H1 (cell line): ENCODE data around the gene DDX11. TPM values are rescaled to one million over a fixed set of nuclear protein-coding genes. Genes with fewer than 3 reads are reported as not detected.
"Not testable (repeated sequence)": the region's sequence is repeated elsewhere in the genome, so short reads cannot be mapped to it uniquely, and the experiment has no call there.

Experiments
- CTCF ChIA-PET: fragments of 300-600 bp; sonication (Branson Sonifier 250); formaldehyde crosslinking; loops from one replicate; lab custom pipeline; 2021; ENCODE audit not compliant: partially characterized antibody; lab: Charles Lee
- POLR2A ChIA-PET: fragments of 300-600 bp; sonication (Branson Sonifier 250); formaldehyde crosslinking; loops from one replicate; lab custom pipeline; 2021; ENCODE audit warnings: inconsistent platforms; ENCODE audit not compliant: partially characterized antibody; lab: Charles Lee
- DNase-seq, 2 experiments: peaks; one replicate each; pipeline versions ENCODE4 v3.0.0 to v3.0.0-alpha.2; 2010 to 2022; ENCODE audit warnings: low spot score in 2 of 2, low read depth in 1 of 2, mixed read lengths in 1 of 2
- FAIRE-seq: peaks from 2 replicates; lab custom pipeline; 2011; peaks lifted over from hg19 to GRCh38; lab: Jason Lieb, UNC
- H2AFZ ChIP-seq: 2 replicates; pipeline ENCODE4 v1.8.1; 2012; ENCODE audit warnings: low read length, inconsistent platforms
- H2AK5ac ChIP-seq: 2 replicates; pipeline ENCODE4 v1.6.1; 2013; ENCODE audit warnings: low read depth, low read length
- H2BK120ac ChIP-seq: replicated peaks from 2 replicates; pipeline ENCODE3; 2013; ENCODE audit warnings: low read depth, low read length, inconsistent platforms
- H2BK12ac ChIP-seq: 2 replicates; pipeline ENCODE4 v1.6.1; 2013; ENCODE audit warnings: low read depth, low read length
- H2BK15ac ChIP-seq: 2 replicates; pipeline ENCODE4 v1.6.1; 2013; ENCODE audit warnings: low read length
- H2BK20ac ChIP-seq: 2 replicates; pipeline ENCODE4 v1.6.1; 2013; ENCODE audit warnings: low read length
- H2BK5ac ChIP-seq: 2 replicates; pipeline ENCODE4 v1.6.1; 2013; ENCODE audit warnings: low read depth, low read length
- H3K14ac ChIP-seq: 2 replicates; pipeline ENCODE4 v1.6.1; 2013; ENCODE audit warnings: inconsistent platforms; ENCODE audit not compliant: insufficient read length
- H3K18ac ChIP-seq: 2 replicates; pipeline ENCODE4 v1.6.1; 2013; ENCODE audit warnings: low read length; ENCODE audit errors: extremely low read depth
- H3K23ac ChIP-seq: 2 replicates; pipeline ENCODE4 v1.6.1; 2013; ENCODE audit warnings: inconsistent platforms; ENCODE audit not compliant: insufficient read length
- H3K23me2 ChIP-seq: 2 replicates; pipeline ENCODE4 v1.6.1; 2013; ENCODE audit warnings: low read depth, low read length
- H3K27ac ChIP-seq: 2 replicates; pipeline ENCODE4 v1.6.1; 2011; ENCODE audit warnings: low read depth, low read length, inconsistent platforms
- H3K27me3 ChIP-seq, 4 experiments: replicated peaks in 1 of 4; 1 replicate in 1 of 4; 2 replicates in 3 of 4; pipeline versions ENCODE4 v1.6.1 to v1.8.1; 2011 to 2013; ENCODE audit warnings: low read length in 3 of 4, mild to moderate bottlenecking in 3 of 4, inconsistent platforms in 2 of 4, mixed read lengths in 2 of 4, moderate library complexity in 1 of 4; ENCODE audit not compliant: control insufficient read depth in 3 of 4, insufficient read depth in 3 of 4; ENCODE audit errors: extremely low read depth in 1 of 4
- H3K36me3 ChIP-seq, 4 experiments: 2 replicates each; pipeline versions ENCODE4 v1.6.1 to v1.8.1; 2011 to 2013; ENCODE audit warnings: mild to moderate bottlenecking in 4 of 4, low read length in 3 of 4, moderate library complexity in 2 of 4, control low read depth in 1 of 4, inconsistent platforms in 1 of 4; ENCODE audit not compliant: insufficient read depth in 4 of 4, control insufficient read depth in 2 of 4
- H3K4ac ChIP-seq: replicated peaks from 2 replicates; pipeline ENCODE3; 2013; ENCODE audit warnings: low read length, low read depth, mixed read lengths, inconsistent platforms; ENCODE audit not compliant: insufficient read length
- H3K4me1 ChIP-seq, 4 experiments: replicated peaks in 1 of 4; 1 replicate in 1 of 4; 2 replicates in 3 of 4; pipeline versions ENCODE4 v1.6.1 to v1.8.1; 2011 to 2013; ENCODE audit warnings: low read length in 3 of 4, inconsistent platforms in 2 of 4, mixed read lengths in 1 of 4; ENCODE audit not compliant: insufficient read depth in 4 of 4, control insufficient read depth in 3 of 4
- H3K4me2 ChIP-seq, 2 experiments: 2 replicates each; pipeline versions ENCODE4 v1.6.1 to v1.8.1; 2011 to 2013; ENCODE audit warnings: low read depth in 2 of 2, low read length in 2 of 2, control low read depth in 1 of 2, inconsistent platforms in 1 of 2, mild to moderate bottlenecking in 1 of 2; ENCODE audit not compliant: insufficient read depth in 1 of 2
- H3K4me3 ChIP-seq, 4 experiments: fragments of 200-600, 300-600 bp in 1 of 4; sonication (generic), shearing (Covaris generic), sonication (Bioruptor Twin) in 1 of 4; 2 replicates each; pipeline versions ENCODE4 v1.5.1 to v1.8.1; 2011 to 2016; ENCODE audit warnings: low read length in 4 of 4, low read depth in 3 of 4, control low read depth in 2 of 4, inconsistent platforms in 2 of 4, mild to moderate bottlenecking in 2 of 4, mixed read lengths in 1 of 4, moderate library complexity in 1 of 4; ENCODE audit not compliant: insufficient read depth in 2 of 4; ENCODE audit errors: extremely low read depth in 1 of 4
- H3K56ac ChIP-seq: replicated peaks from 2 replicates; pipeline ENCODE3; 2013; ENCODE audit warnings: low read depth, mild to moderate bottlenecking, mixed read lengths, low read length, inconsistent platforms; ENCODE audit not compliant: insufficient read length
- H3K79me1 ChIP-seq: 2 replicates; pipeline ENCODE4 v1.6.1; 2013; ENCODE audit warnings: low read depth, low read length, control low read depth
- H3K79me2 ChIP-seq, 2 experiments: 2 replicates each; pipeline versions ENCODE4 v1.6.1 to v1.8.1; 2012 to 2013; ENCODE audit warnings: low read length in 2 of 2, mild to moderate bottlenecking in 2 of 2, inconsistent platforms in 1 of 2; ENCODE audit not compliant: insufficient read depth in 2 of 2, control insufficient read depth in 1 of 2
- H3K9ac ChIP-seq, 4 experiments: replicated peaks in 1 of 4; 1 replicate in 1 of 4; 2 replicates in 3 of 4; pipeline versions ENCODE4 v1.6.1 to v1.8.1; 2011 to 2013; ENCODE audit warnings: low read depth in 3 of 4, low read length in 3 of 4, control low read depth in 2 of 4, mild to moderate bottlenecking in 2 of 4, moderate library complexity in 2 of 4, inconsistent platforms in 1 of 4; ENCODE audit errors: extremely low read depth in 1 of 4
- H3K9me3 ChIP-seq, 2 experiments: 2 replicates each; pipeline versions ENCODE4 v1.6.1 to v1.8.1; 2012 to 2013; ENCODE audit warnings: mild to moderate bottlenecking in 2 of 2, moderate library complexity in 2 of 2, control low read depth in 1 of 2, inconsistent platforms in 1 of 2, low read depth in 1 of 2, low read length in 1 of 2, mixed read lengths in 1 of 2; ENCODE audit not compliant: insufficient read depth in 2 of 2
- H4K20me1 ChIP-seq, 2 experiments: replicated peaks in 1 of 2; 2 replicates each; pipeline versions ENCODE3 to v1.8.1; 2011 to 2013; ENCODE audit warnings: inconsistent platforms in 2 of 2, low read length in 2 of 2, mild to moderate bottlenecking in 1 of 2; ENCODE audit not compliant: insufficient read depth in 2 of 2, control insufficient read depth in 1 of 2
- H4K5ac ChIP-seq: 2 replicates; pipeline ENCODE4 v1.6.1; 2013; ENCODE audit warnings: low read length, low read depth, mixed read lengths, inconsistent platforms; ENCODE audit not compliant: insufficient read length
- H4K8ac ChIP-seq: 2 replicates; pipeline ENCODE4 v1.8.0; 2013; ENCODE audit warnings: mild to moderate bottlenecking, moderate library complexity, low read length, inconsistent platforms; ENCODE audit not compliant: insufficient read depth; ENCODE audit errors: extremely low read depth
- H4K91ac ChIP-seq: replicated peaks from 2 replicates; pipeline ENCODE3; 2013; ENCODE audit warnings: low read length, mixed read lengths, inconsistent platforms; ENCODE audit not compliant: insufficient read length
- WGBS, 2 experiments: shearing (Covaris generic) in 1 of 2; methylation state at CpG; one replicate each; pipeline versions ENCODE4 v1.1.6 to v1.1.7; 2013 to 2015; ENCODE audit warnings: low lambda C conversion rate in 2 of 2, mixed read lengths in 2 of 2, inconsistent platforms in 1 of 2, low coverage in 1 of 2, missing lambda C conversion rate in 1 of 2; ENCODE audit not compliant: insufficient replicate concordance in 2 of 2, insufficient coverage in 1 of 2, insufficient read length in 1 of 2; ENCODE audit errors: extremely low coverage in 1 of 2, missing lambda C conversion rate in 1 of 2; 5-methylcytosine and 5-hydroxymethylcytosine counted together
- polyA plus RNA-seq, 7 experiments: library from polyadenylated mRNA; depleted of rRNA in 3 of 7; stranded (reverse) in 5 of 7; unstranded in 2 of 7; fragments of >200 nt in 5 of 7; fragments of 200-250 nt in 2 of 7; gene quantifications; 1 replicate in 5 of 7; 2 replicates in 1 of 7; 4 replicates in 1 of 7; pipeline versions ENCODE4 v1.2.1 to v1.2.3, GENCODE V29; 2011 to 2013; ENCODE audit warnings: missing spikeins in 2 of 7, mixed read lengths in 2 of 7
- total RNA-seq: library from RNA; stranded (reverse); fragmentation: NEBNext Ultra II Directional; extraction: Animal tissue kit (Norgen Biotek cat#: 25700); gene quantifications from 2 replicates; pipeline ENCODE4 v1.2.1, GENCODE V29; 2021

The DDX11 gene
- total and polyA plus RNA-seq, 2 of the 8 experiments (the other 6 are each of a cell fraction or from before 2014, with no cell fraction given) = 61.6 to 141 TPM

DNA sequence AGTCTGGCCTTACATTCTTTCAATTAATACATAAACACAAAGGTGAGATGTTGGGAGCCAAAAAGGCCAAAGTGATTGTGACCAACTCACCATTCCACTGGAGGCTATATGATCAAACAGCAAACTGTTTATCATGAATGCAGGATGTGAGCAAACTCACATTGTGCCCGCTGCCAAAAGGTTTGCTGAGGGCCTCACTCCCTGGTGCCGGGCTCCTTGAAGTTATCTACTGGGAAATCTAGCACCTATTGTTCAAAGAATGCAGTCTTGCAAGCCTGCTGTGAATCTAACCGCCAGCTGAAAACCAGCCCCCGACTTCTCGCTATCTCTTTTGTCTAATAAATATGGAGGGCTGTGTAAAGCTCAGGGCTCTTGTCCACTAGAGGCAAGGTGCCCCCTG, 46.7 kb upstream of the DDX11 start:
- not testable (repeated sequence) for FAIRE-seq
- ChIA-PET POLR2A (interaction anchor here (1.1 kb wide), 1 partner anchor 29 kb away, joined by 3 read pairs; no protein-coding TSS in a partner anchor), CTCF (interaction anchor here (1.4 to 2.0 kb wide), 2 partner anchors 27 to 175 kb away, joined by 3 to 4 read pairs; no protein-coding TSS in a partner anchor)

More for the DNA sequence above, 46.7 kb upstream of the DDX11 start:
- H3K23me2 ChIP-seq, H3K23ac ChIP-seq, H3K4ac ChIP-seq, H3K36me3 ChIP-seq, H3K79me1 ChIP-seq, H3K4me2 ChIP-seq, H2BK12ac ChIP-seq, H4K20me1 ChIP-seq, H2BK5ac ChIP-seq, H2BK15ac ChIP-seq, H3K56ac ChIP-seq, H3K18ac ChIP-seq, H2AFZ ChIP-seq, H3K14ac ChIP-seq, H2BK120ac ChIP-seq, H4K91ac ChIP-seq, H3K27me3 ChIP-seq, H3K79me2 ChIP-seq, H2AK5ac ChIP-seq, H4K8ac ChIP-seq, H3K4me1 ChIP-seq, H4K5ac ChIP-seq, DNase-seq, H3K9me3 ChIP-seq, H3K27ac ChIP-seq, H3K9ac ChIP-seq, H2BK20ac ChIP-seq, H3K4me3 ChIP-seq: not testable (repeated sequence)
- 95% methylated on average over 5 of the region's 5 CpGs; no CpG with 5 or more reads in 1 of the 2 experiments for WGBS, 2 experiments
